DOHH2 (cell line): ENCODE data around the gene PLCB4.

Experiments used
- H3F3A ChIP-seq: fragments of 200-600 bp; sonication (generic), shearing (Covaris generic); 2 replicates; pipeline ENCODE4 v1.6.0; 2016; ENCODE audit warnings: antibody characterized with exemption, mild to moderate bottlenecking; ENCODE audit not compliant: control insufficient read depth, insufficient read depth
- H3K27ac ChIP-seq: fragments of 200-600 bp; sonication (generic); 2 replicates; pipeline ENCODE4 v1.5.1; 2014; ENCODE audit warnings: low read depth, mild to moderate bottlenecking, low read length, moderate library complexity
- H3K27me3 ChIP-seq: fragments of 200-600 bp; sonication (generic); 2 replicates; pipeline ENCODE4 v1.6.1; 2014; ENCODE audit warnings: mild to moderate bottlenecking, low read length, mixed read lengths; ENCODE audit not compliant: control insufficient read depth
- H3K36me3 ChIP-seq: fragments of 200-600 bp; sonication (generic); 2 replicates; pipeline ENCODE4 v1.6.1; 2014; ENCODE audit warnings: mild to moderate bottlenecking, low read length, moderate library complexity, mixed read lengths; ENCODE audit not compliant: control insufficient read depth
- H3K4me1 ChIP-seq: fragments of 200-600 bp; sonication (generic); 2 replicates; pipeline ENCODE4 v1.6.1; 2014; ENCODE audit warnings: mild to moderate bottlenecking, low read length, mixed read lengths; ENCODE audit not compliant: control insufficient read depth
- H3K4me2 ChIP-seq: fragments of 200-600 bp; sonication (generic); 2 replicates; pipeline ENCODE4 v1.6.0; 2014; ENCODE audit warnings: mild to moderate bottlenecking, low read length, moderate library complexity
- H3K4me3 ChIP-seq: fragments of 200-600 bp; sonication (generic); 2 replicates; pipeline ENCODE4 v1.5.1; 2014; ENCODE audit warnings: mild to moderate bottlenecking, low read length, mixed read lengths
- H3K79me2 ChIP-seq: fragments of 200-600 bp; sonication (generic); 2 replicates; pipeline ENCODE4 v1.6.1; 2014; ENCODE audit warnings: mild to moderate bottlenecking, low read length, mixed read lengths; ENCODE audit not compliant: control insufficient read depth
- H3K9me2 ChIP-seq: fragments of 200-600 bp; sonication (generic); replicated peaks from 2 replicates; pipeline ENCODE4 v1.6.1; 2014; ENCODE audit warnings: mild to moderate bottlenecking, low read length, mixed read lengths; ENCODE audit not compliant: control insufficient read depth
- H3K9me3 ChIP-seq: fragments of 200-600 bp; sonication (generic); 2 replicates; pipeline ENCODE4 v1.6.1; 2014; ENCODE audit warnings: antibody characterized with exemption, low read length, mixed read lengths; ENCODE audit not compliant: control insufficient read depth, insufficient read depth
- H4K20me1 ChIP-seq: fragments of 200-600 bp; sonication (generic); 2 replicates; pipeline ENCODE4 v1.6.0; 2014; ENCODE audit warnings: low read depth, mild to moderate bottlenecking, antibody characterized with exemption, low read length, moderate library complexity; ENCODE audit not compliant: control insufficient read depth, insufficient read depth
- EZH2phosphoT487 ChIP-seq: fragments of 200-600 bp; sonication (generic); IDR thresholded peaks from 2 replicates; pipeline ENCODE4 v1.6.1; 2017; ENCODE audit warnings: borderline replicate concordance, mild to moderate bottlenecking, antibody characterized with exemption, low read length, moderate library complexity, mixed read lengths
- TF ChIP-seq, protein P1 (sequence below): fragments of 200-600 bp; sonication (generic); IDR thresholded peaks from one replicate; pipeline ENCODE4 v1.5.1; 2014; ENCODE audit warnings: antibody characterized with exemption, mild to moderate bottlenecking, low read depth, low read length; ENCODE audit not compliant: poor library complexity, severe bottlenecking

The PLCB4 gene

DNA sequence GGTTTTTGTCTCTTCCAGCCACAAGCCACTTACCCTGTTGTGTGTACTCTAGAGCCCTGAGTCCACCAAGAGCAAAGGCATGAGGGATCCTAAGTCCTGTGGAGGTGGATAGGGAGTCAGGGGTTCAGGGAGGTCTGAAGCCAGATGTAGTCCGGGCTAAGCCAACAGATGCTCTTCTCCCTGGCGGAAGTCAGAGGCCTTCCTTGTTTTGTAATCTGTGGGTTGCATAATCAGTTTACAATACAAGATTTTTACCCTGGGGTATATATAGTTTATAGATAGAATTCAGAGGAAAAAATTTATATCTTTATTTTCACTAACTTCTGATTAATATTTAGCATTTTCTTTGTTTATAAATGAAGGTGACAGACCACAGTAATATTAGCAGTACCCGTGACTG lies 454.7 kb downstream of the PLCB4 start:
- TF ChIP-seq EZH2phosphoT487: no peak
- TF ChIP-seq, protein P1, sequence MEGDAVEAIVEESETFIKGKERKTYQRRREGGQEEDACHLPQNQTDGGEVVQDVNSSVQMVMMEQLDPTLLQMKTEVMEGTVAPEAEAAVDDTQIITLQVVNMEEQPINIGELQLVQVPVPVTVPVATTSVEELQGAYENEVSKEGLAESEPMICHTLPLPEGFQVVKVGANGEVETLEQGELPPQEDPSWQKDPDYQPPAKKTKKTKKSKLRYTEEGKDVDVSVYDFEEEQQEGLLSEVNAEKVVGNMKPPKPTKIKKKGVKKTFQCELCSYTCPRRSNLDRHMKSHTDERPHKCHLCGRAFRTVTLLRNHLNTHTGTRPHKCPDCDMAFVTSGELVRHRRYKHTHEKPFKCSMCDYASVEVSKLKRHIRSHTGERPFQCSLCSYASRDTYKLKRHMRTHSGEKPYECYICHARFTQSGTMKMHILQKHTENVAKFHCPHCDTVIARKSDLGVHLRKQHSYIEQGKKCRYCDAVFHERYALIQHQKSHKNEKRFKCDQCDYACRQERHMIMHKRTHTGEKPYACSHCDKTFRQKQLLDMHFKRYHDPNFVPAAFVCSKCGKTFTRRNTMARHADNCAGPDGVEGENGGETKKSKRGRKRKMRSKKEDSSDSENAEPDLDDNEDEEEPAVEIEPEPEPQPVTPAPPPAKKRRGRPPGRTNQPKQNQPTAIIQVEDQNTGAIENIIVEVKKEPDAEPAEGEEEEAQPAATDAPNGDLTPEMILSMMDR: no peak
- Histone ChIP-seq H3K79me2 (no peaks in the 10 kb centered on the region), H3K4me2 (no peak overlapping the region)

More for the DNA sequence above, 454.7 kb downstream of the PLCB4 start:
- no peaks in the 10 kb centered on the region for H3K36me3 ChIP-seq
- H4K20me1 ChIP-seq: no peaks in the 10 kb centered on the region
- H3K9me3 ChIP-seq: no peaks in the 10 kb centered on the region
- no peak overlapping the region for H3K4me3 ChIP-seq
- H3K27me3 ChIP-seq: 0 out of 2 replicates have a peak, but pooled peaks cover 2% of the 10 kb centered on the region
- no peak overlapping the region for H3K27ac ChIP-seq
- no peaks in the 10 kb centered on the region for H3K9me2 ChIP-seq
- H3F3A ChIP-seq: no peaks in the 10 kb centered on the region
- no peaks in the 10 kb centered on the region for H3K4me1 ChIP-seq
